ENCODE measurements around the gene CCM2.
A peak's percentile ranks its signal among the peaks of the same experiment; 100 is the strongest.
"Not testable (repeated sequence)": the region's sequence is repeated elsewhere in the genome, so short reads cannot be mapped to it uniquely, and the experiment has no call there.

Gene CCM2

DNA sequence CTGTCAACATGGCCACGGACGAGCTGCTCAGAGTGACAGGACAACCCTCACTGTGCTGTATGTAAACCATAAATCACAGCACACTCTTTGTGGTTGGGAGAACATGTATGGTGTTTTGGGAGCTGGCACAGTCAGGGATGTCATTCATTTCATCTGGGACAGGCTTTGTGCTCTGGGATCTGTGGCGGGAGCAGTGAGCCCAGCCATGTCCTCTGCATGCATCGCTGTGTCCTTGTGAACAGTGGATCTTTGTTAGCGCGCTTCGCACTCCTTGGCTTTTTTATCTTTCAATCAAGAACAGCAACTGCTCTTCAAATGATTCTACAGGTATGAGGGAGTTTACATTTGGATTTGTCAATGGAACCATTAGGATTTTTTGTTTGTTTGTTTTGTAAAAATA lies 7.1 kb downstream of the CCM2 start:
- DNase-seq = no peak

DNA sequence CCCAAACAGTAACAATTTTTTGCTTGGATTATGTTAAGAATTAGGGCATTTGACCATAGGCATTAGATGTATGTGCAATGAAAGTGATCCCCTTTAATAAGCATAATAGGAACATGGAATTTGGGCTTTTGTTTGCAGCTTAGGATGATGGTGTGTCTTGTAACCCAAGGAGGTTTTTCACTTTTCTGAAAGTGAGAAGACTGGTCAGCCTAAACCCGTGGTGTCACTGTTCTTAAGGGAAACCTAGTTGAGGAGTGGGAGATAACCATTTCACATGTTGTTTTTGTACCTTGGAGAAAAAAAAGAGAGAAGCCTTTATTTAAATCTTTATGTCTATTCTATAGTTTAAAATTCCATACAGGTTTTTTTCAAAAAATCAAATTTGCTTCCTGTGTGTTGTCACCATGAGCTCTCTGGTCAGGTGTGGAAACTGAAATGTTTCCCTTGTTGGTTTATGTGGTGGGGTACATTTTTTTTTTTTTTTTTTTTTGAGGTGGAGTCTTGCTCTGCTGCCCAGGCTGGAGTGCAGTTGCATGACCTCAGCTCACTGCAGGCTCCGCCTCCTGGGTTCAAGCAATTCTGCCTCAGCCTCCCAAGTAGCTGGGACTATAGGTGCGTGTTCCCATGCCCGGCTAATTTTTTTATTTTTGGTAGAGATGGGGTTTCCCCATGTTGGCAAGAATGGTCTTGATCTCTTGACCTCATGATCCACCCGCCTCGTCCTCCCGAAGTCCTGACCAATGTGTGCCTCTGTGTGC lies 7.7 kb downstream of the CCM2 start:
- no peak for DNase-seq

DNA sequence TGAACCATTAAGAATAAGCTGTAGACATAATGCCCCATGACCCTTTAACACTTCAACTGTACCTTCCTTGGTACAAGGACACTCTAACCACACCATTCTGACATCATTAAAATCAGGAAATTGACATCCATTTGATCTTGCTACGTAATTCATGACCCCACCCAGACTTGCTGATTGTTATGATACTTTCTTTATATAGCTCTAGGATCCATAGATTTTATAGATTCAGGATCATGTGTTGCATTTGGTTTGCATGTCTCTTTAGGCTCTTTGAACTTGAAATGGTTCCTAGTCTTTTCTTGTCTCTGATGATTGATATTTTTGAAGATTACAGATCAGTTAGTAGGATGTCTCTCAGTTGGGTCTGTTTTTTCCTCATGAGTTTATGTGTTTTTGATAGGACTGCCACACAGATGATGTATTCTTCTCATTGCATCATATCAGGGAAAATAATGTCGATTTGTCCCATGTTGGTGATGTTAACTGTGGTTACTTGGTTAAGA lies 13.5 kb downstream of the CCM2 start:
- no peak for DNase-seq

DNA sequence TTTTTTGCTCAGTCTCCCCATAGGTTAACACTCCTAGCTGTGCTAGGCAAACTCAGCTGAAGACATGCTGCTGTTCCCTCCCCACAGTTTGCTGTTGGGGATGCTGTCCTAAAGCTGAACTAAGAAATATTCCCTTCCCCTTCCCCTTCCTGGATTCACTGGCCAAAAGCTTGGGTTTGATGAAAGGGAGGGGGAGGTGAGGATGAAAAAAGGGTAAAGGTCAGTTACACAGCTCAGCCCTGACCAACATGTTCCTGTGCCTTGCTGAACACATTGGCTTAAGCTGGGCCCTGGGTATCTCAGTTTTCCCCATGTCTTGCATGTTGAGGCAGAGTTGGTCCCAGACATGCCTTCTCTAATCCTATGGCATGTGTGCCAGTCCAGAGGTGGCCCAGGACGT lies 15.3 kb downstream of the CCM2 start:
- no peak for DNase-seq

DNA sequence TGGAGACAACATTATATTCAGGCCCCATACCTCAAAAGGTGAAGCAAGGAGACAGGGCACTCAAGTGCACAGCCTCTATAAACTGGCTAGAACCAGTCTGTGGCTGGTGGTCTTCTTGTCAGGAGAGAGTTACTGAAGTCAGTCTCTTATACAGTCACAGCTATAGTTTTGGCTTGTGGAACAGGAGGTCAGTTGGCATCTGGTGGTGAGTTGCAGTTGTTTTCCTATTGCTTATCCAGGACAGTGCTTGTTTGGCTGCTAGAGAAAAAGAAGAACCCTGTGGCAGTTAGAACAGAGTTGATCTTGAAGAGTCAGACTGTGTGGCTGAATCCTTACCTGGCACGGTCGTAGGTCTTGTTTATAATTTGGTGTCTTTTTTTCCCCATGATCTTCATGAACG lies 17.3 kb downstream of the CCM2 start:
- no peak for DNase-seq

DNA sequence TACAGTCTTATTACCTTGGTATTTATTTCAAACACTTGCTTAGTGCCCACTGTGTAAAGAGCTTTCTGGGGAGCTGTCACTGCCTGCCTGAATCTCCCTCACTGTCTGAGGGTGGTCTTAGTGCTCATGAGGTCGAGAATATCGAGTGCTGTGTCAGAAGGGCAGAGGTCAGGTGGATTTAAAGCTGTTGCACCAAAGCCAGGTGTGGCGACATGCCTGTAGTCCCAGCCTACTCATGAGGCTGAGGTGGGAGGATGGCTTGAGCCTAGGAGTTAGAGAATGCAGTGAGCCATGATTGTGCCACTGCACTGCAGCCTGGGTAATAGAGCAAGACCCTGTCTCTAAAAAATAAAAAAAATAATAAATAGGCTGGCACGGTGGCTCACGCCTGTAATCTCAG lies 20.9 kb downstream of the CCM2 start:
- no peak for DNase-seq

DNA sequence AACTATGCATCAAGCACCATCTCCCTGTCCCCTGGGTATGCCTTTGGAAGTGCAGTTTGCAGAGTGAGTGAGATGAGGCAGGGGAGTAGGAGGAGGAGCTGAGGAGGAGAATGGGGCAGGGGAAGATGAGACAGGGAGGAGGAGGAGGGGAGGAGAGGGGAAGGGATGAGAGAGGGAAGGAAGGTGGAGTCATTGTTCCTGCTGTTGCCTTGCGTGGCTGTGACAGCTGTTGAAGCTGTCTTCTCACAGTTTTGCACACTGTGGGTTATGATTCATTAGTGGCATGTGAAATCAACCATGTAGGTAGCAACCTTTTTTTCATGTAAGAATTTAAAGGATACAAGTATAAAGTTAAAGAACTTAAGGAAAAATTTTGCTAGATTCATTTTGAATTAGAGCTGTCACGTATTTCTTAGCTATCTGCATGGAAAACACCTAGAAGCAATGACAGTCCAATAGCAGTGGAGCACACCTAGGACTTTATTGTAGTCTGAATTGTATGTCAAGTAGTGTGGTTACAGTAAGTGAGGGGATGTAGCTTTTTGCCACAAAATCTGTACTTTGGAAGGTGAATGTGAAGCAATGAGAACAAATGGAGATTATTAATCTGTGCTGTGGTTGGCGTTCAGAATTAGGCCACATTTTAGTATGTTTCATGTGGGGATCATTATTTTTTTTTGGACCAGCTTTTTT lies 21.7 kb downstream of the CCM2 start:
- DNase-seq = no peak

DNA sequence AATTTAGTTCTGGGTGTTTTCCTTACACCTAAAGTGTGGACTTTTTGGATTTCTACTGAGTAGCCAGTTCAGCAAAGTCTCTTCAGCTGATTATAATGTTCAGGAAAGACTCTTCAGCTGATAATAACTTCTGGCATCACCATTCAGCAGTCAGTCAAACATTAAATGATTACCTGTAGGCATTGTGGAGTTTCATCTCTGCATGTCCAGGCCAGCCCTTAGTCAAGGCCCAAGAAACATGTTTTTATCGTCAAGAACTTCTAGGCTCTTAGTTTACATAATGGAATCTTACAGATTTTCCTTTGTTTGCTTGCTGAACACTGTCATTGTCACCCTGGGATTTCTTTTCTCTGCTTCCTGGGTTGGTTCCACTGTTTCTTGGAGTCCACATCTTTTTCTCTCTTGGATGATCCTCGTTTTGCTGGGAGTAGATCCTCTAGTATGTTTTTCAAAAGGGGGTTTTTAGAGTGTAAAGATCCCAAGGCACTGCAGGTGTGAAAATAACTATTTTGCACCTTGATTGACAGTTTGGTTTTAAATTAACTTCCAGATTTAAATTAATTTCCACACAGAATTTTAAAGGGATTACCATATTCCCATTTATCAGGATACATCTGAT lies 24.2 kb downstream of the CCM2 start:
- no peak for DNase-seq

DNA sequence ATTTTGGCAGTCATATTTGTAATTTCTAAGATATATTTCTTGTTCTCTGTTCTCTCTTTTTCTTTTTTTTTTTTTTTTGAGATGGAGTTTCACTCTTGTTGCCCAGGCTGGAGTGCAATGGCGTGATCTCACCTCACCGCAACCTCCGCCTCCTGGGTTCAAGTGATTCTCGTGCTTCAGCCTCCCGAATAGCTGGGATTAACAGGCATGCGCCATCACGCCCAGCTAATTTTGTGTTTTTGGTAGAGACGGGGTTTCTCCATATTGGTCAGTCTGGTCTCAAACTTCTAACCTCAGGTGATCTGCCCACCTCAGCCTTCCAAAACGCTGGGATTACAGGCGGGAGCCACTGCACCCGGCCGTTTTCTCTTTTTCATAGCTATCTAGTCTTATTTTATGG lies 25.5 kb downstream of the CCM2 start:
- DNase-seq = not testable (repeated sequence)

DNA sequence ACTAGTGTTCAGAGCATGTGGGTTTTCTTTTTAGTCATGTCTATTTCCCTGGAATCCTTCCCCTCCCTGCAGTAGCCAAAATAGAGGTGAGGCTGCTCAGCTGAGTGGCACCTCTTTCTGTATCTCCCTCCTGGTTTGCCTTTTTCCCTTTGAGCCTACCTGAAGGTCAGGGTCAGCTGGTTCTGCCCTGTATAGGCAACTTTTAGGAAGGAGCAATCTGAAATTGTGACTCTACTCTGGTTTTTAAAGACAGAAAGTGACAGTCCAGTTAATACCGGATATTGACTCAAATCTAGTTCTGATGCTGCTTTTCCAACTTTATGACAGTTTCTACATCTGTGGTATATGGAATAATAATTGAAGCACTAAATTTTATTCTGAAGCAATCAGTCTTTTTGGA lies 26.0 kb downstream of the CCM2 start:
- DNase-seq = no peak

DNA sequence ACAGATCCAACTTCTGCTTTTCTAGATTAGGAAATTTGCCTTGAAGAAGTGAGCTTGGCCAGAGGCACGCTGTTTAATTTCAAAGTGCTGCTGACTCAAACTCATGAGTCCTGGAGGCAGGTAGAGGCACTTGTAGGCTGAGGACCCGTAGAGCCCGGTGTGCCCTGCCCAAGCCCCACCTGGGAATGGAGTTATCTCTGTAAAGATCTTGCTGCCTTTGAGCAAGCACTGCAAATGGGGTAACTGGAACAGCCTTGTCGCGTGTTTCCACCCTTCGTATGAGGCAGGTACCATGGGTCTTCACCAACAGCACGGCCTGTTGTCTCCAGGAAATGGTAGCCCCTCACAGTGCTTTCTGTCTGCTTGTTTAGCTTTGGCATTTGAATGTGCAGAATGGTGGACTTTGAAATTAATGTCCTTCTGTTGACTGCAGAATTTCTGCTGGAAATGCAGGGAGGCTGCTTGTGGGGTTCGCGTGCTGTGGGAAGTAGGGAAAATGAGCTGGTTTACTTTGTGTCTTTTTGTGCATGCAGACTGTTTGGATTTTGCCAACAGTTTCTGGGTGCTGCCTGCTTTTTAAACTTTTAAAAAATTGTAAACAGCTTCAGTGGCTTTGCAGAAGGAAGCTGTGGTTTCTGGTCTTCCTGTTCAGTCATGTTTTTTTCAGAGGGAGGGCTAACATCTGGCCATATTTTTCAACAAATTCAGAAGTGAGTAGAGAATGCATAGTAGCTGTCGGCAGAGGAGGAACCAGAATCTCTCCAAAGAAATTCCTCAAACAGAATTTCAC lies 27.2 kb downstream of the CCM2 start:
- no peak for DNase-seq

DNA sequence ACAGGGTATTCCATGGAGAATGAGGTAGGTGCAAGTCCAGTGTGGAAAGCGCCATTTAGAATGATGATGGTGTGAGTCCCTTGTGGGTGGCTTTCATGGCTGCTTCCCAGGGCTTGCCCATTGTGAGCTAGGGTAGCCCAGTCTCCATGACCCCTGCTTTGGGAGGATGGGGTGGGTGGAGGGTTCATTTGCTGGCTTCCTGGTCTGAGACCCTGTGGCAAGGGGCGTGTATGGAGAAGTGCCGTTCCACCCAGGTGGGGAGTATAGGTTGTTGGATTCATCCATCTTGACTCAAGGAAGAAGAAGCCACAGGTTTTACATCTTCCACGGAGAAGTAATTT lies 27.7 kb downstream of the CCM2 start:
- DNase-seq = no peak

DNA sequence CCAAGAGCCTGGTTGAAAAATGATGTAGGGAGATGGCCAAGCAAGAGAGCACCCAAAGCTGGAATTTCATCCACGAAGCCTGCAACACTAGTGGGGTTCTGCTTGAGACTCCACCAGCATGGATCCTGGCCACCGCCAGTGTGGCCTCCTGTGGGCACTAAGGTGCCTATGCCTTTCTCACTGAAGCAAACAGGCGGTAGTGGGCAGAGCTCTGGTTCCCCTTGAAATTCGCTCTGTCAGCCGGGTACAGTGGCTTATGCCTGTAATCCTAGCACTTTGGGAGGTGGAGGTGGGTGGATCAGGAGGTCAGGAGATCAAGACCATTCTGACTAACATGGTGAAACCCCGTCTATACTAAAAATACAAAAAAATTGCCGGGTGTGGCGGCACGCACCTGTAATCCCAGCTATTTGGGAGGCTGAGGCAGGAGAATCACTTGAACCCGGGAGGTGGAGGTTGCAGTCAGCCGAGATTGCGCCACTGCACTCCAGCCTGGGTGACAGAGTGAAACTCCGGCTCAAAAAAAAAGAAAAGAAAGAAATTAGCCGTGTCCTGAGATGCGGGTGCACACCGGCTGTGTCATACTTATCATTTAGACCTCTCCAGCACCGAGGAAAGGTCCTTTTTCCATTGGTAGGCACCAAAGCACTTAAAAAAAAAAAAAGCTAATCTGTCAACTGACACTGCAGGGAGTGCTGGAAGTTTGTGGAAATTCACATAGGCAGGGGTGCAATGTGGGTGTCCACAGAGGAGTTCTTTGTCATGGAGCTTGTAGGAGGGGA lies 28.3 kb downstream of the CCM2 start:
- DNase-seq = no peak

DNA sequence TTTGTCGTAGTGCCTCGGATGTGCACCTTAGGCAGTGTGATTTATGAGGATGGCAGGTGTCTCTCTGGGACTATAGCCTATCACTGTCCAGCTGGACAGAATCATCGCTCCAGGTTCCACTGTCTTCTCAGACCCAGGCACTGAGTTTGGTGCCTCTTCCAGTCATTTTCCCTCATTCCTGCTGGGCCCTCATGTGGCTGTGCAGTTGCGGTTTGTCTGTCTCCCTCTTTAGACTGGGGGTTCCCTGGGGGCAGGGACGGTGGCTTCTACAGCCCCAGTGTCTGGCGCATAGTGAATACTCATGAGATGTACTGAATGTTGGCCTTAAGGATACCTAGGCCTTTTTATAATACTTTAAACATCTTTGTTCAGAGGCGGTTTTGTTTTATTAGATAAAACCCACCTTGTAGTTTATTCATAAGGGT lies 28.9 kb downstream of the CCM2 start:
- DNase-seq = no peak

DNA sequence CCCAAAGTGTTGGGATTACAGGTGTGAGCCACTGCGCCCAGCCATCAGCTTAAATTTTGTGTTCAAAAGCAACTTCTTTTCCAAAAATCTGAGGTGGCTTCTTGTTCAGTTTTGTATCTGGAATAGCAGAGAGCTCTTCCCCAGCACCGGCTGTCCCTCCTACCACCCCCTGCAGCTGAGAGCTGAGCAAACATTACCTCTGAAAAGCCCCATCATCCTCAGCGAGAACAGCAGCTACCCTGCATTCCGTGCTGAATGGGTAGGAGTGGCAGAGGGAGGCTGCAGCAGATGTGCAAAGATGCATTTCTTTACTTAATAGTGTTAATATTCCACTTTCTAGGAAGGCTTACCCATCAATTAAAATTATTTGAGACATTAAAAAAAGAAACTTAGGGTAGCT lies 31.8 kb downstream of the CCM2 start:
- peak; percentile 4 for DNase-seq

DNA sequence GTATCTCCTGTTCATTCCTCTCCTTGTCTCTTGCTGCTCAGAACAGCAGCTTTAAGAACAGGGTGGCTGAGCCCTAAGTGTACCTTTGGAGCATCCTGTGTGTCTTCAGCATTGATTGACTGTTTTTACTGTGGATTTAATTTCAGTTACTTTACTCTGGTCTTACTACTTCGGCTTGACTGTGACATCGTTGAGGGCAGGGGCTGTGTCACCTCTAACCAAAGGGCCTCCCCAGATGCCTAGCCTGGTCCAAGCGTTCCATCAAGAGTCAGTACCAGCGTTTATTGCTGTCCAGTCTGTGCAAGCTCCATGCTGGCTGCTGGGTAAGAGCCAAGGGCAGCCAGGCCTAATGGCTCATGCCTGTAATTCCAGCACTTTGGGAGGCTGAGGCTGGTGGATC lies 32.4 kb downstream of the CCM2 start:
- no peak for DNase-seq

DNA sequence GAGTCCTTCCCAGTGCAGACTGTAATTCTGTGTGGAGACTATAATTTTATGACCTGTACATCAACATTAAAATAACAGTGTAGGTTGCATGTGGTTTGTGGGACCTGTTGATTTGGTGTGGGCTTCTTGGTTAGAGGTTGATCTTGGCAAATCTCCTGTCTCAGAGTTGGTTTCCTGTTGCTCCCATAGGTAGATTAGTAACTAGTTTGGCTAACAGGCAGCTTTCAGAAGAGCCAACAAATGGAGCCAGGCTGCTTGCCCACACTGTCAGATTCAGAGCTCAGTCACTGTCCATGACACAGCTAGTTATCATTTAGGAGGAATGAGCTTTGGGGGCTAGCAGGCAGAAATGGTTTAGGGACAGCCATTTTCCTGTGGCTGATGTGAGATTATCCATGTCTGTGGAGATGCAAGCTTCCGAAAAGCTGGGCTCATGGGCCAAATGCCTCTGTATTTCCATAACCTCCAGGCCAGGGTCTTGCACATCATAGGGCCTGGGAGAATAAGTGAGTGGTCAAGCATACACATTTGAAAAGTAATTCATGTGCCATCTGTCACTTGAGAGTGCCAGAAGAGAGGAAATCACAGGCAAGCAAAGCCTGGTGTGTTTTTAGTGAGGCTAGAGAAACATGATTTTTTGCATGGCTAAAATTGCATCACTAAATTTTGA lies 33.4 kb downstream of the CCM2 start:
- DNase-seq = no peak

DNA sequence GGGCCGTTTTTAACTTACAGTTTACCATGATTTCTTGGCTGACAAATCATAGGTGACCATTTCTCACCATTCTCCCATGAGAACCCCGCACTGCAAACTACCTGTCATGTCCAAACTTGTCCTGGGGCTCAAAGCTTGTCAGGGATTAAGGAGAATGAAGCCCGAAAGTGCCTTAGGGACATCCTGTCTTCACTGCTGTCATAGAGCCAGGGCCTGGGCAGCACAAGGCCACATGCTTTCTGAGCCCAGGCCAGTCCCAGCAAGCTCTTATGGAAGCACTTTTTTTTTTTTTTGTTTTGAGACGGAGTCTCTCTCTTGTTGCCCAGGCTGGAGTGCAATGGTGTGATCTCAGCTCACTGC lies 33.9 kb downstream of the CCM2 start:
- DNase-seq = no peak

DNA sequence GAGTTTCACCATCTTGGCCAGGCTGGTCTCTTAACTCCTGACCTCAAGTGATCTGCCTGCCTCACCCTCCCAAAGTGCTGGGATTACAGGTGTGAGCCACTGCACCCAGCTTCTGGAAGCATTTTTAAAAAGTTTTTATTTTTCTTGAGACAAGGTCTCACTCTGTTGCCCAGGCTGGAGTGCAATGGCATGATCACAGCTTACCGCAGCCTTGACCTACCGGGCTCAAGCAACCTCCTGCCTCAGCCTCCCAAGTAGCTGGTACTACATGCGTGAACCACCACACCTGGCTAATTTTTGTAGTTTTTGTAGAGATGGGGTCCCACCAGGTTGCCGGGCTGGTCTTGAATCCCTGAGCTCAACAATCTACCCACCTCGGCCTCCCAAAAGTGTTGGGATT lies 34.7 kb downstream of the CCM2 start:
- not testable (repeated sequence) for DNase-seq

DNA sequence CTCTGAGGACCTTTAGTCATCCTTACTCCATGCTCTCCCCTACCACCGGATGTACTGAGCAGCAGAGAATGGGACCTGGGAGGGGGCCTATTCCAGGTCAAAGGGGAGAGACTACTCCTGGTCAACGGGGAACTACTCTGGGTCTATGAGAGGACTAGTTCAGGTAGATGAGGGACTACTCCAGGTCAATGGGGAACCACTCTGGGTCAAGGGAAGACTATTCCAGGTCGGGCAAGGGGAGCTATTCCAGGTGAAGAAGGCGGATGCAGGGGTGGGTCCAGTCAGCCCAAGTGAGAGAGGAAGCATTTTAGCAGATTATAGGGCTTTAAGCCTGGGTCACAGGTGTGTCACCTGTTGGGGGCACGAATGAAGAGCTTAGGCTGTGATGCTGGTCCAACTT lies 35.4 kb downstream of the CCM2 start:
- no peak for DNase-seq

DNA sequence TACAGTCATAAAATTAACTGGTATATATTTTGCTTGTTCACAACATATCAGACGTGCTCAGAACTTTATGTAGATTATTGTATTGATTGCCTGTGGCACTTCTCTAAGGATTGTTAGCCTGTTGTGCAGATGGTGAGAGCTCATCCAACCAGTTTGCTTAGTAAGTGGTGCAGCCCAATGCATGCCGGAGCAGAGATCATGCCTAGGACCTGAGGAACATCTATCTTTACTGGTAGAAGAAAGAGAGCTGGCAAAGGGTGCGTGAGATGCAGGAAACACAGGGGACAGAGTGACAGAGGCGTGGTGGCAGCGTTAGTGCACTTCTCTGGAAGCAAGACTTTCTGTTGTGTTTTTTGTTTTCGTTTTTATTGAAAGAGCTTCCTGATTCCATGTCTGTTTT lies 35.9 kb downstream of the CCM2 start:
- peak; percentile 5 for DNase-seq

DNA sequence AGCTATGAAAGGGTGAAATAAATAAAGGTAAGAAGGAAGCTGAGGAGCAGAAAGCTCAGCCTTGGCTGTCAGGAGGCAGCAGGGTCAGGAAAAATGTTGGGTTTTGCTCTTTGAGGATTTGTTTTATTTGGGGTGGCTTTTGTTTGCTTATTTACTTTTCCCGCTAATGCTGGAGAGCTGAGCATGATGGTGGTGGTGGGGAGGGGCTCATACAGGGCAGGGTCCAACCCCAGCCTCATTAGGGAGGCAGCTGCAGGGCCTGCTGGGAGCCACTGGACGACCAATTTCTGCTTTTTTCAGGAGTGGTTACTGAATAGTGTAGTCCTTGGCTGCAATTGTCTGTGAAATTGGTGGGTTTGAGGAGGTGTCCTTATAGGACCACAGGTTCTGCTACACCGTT lies 36.3 kb downstream of the CCM2 start:
- no peak for DNase-seq

Data from NCI-H2029 (cell line).